Heart left ventricle (tissue), 16 donors: ENCODE measurements around the gene LRPAP1. TPM values are rescaled to one million over a fixed set of nuclear protein-coding genes. Genes with fewer than 3 reads are reported as not detected.
"Not testable (repeated sequence)": the region's sequence is repeated elsewhere in the genome, so short reads cannot be mapped to it uniquely, and the experiment has no call there.

Experiments used
- ATAC-seq, 4 donors: fragments of 200-7000 bp; cut with Tn5 transposase; one replicate each; pipeline ENCODE4 v1.9.1; 2020 to 2022; ENCODE audit warnings: moderate library complexity in 4 of 4, mild to moderate bottlenecking in 3 of 4, moderate number of reproducible peaks in 1 of 4
- DNase-seq, 5 donors: peaks; one replicate each; pipeline ENCODE4 v3.0.0-alpha.2; 2020
- H3K27ac ChIP-seq, 12 donors: fragments of 200-600 bp; sonication (generic) in 4 of 12; one replicate each; pipeline versions ENCODE4 v1.5.0 to v1.8.0; 2016 to 2022; ENCODE audit warnings: mild to moderate bottlenecking in 2 of 12
- H3K27me3 ChIP-seq, 9 donors: fragments of 200-600 bp; sonication (generic) in 2 of 9; one replicate each; pipeline versions ENCODE4 v1.5.1 to v1.8.0; 2016 to 2022; ENCODE audit warnings: mild to moderate bottlenecking in 3 of 9
- H3K36me3 ChIP-seq, 9 donors: fragments of 200-600 bp; sonication (generic) in 2 of 9; one replicate each; pipeline versions ENCODE4 v1.5.0 to v1.8.0; 2018 to 2022; ENCODE audit warnings: mild to moderate bottlenecking in 2 of 9
- H3K4me1 ChIP-seq, 12 donors: fragments of 200-600 bp; sonication (generic) in 4 of 12; one replicate each; pipeline versions ENCODE4 v1.5.0 to v1.8.0; 2016 to 2022; ENCODE audit warnings: mild to moderate bottlenecking in 3 of 12
- H3K4me3 ChIP-seq, 12 donors: fragments of 200-600 bp; sonication (generic) in 4 of 12; one replicate each; pipeline versions ENCODE4 v1.5.0 to v1.8.0; 2017 to 2022; ENCODE audit warnings: mild to moderate bottlenecking in 9 of 12, moderate library complexity in 4 of 12
- H3K9me3 ChIP-seq, 12 donors: fragments of 200-600 bp; sonication (generic) in 4 of 12; one replicate each; pipeline versions ENCODE4 v1.5.0 to v1.8.0; 2016 to 2022; ENCODE audit warnings: mild to moderate bottlenecking in 1 of 12
- CTCF ChIP-seq, 12 donors: fragments of 200-600 bp; sonication (generic) in 4 of 12; IDR thresholded peaks; one replicate each; pipeline versions ENCODE4 v1.5.0 to v1.8.0; 2018 to 2022; ENCODE audit warnings: antibody characterized with exemption in 12 of 12, mild to moderate bottlenecking in 5 of 12
- POLR2A ChIP-seq, 2 donors: fragments of 450-650 bp; IDR thresholded peaks; one replicate each; pipeline ENCODE4 v1.6.1; 2017; ENCODE audit warnings: antibody characterized with exemption in 2 of 2, mild to moderate bottlenecking in 2 of 2, moderate library complexity in 2 of 2
- WGBS, 4 donors: extraction: QIAGEN DNeasy Blood & Tissue Kit in 2 of 4; methylation state at CpG; one replicate each; pipeline versions ENCODE4 v1.1.5 to v1.1.7; 2013 to 2018; 5-methylcytosine and 5-hydroxymethylcytosine counted together
- intact Hi-C, 10 donors: fragments of 100-400 bp; cut with DNase I; formaldehyde crosslinking; loops; one replicate each; pipeline versions ENCODE4 v1.11.1 to v1.14.2; 2022
- long read RNA-seq, 3 donors: library from polyadenylated mRNA; unstranded; transcript quantifications; one replicate each; pipeline ENCODE4 v2.0.0, GENCODE V29; 2020 to 2021
- polyA plus RNA-seq, 2 donors: library from polyadenylated mRNA; stranded (reverse); fragments of 200-250 nt; gene quantifications; one replicate each; pipeline ENCODE4 v1.2.3, GENCODE V29; 2013
- total RNA-seq, 9 donors: library from RNA; depleted of rRNA in 2 of 9; stranded (reverse); fragments of >200 nt in 2 of 9; fragmentation: NEBNext Ultra II Directional in 3 of 9; extraction: Animal tissue kit (Norgen Biotek cat#: 25700) in 3 of 9; gene quantifications; one replicate each; pipeline versions ENCODE4 v1.1.0 to v1.2.4, GENCODE V29; 2016 to 2023
- donor health status: ischemic (EF 13 %, LVEDD 7.1; RV severe dilation, severe dysfunction).
- donor health status: healthy with polysubstance abuse.
- donor health status: DM: no; HTN: yes; CAD: no.
- donor health status: DM: no; HTN: no; CAD: no.
- donor health status: ischemic (EF 25% LVEDD 6.9; RV normal size, moderate dysfunction).
- donor health status: ischemic (EF 25% LVEDD 5.7; RV mildly dilated, moderate dysfunction).
- donor health status: healthy.
- donor health status: DM: yes; HTN: yes; CAD: no.
- donor health status: ischemic (EF 35%, LVEDD 5.7; RV mildly dilated, moderate dysfunction).
- donor health status: nonischemic (EF 11% LVEDD 7.7; RV severe dilation, severe dysfunction).
- donor health status: DM: yes; HTN: yes; CAD: no.
- donor health status: PGD.
- donor health status: ischemic (EF 29% LVEDD 5.4; RV normal size, mild dysfunction).
- donor health status: nonischemic (EF 23%, LVEDD 6.1; RV moderate dilation, normal function).

Gene LRPAP1
- 100 to 1,000 TPM; 221 to 389 (median 283) TPM for total RNA-seq
- 100 to 1,000 TPM; 105 to 322 TPM for polyA plus RNA-seq
- long read RNA-seq, donor 1, full-length matches to known transcripts = 888 of 965 reads
- long read RNA-seq, donor 1, partial matches to known transcripts = 49 of 965 reads
- long read RNA-seq, donor 1, other reads (novel, unspliced or antisense) = 28 of 965 reads
- long read RNA-seq, donor 2, full-length matches to known transcripts = 2,759 of 2,888 reads
- long read RNA-seq, donor 2, partial matches to known transcripts = 53 of 2,888 reads
- long read RNA-seq, donor 2, other reads (novel, unspliced or antisense) = 76 of 2,888 reads
- long read RNA-seq, donor 3, full-length matches to known transcripts = 596 of 653 reads
- long read RNA-seq, donor 3, partial matches to known transcripts = 37 of 653 reads
- long read RNA-seq, donor 3, other reads (novel, unspliced or antisense) = 20 of 653 reads

- Histone ChIP-seq H3K27me3 (no peaks in the 10 kb centered on the region), H3K36me3 (peaks cover 0 to 18% (median 11%) of the 10 kb centered on the region in 9 donors), H3K27ac (peak within 1 kb of the TSS in 11 of 12 donors; percentile 51 to 84 (median 77)), H3K9me3 (no peaks in the 10 kb centered on the region), H3K4me1 (peaks cover 0 to 40% (median 23%) of the 10 kb centered on the region in 12 donors), H3K4me3 (peak within 1 kb of the TSS; percentile 66 to 97 (median 86))
- TF ChIP-seq POLR2A (IDR thresholded peaks at IDR 0.05) (peak; percentile 78 to 97), CTCF (IDR thresholded peaks at IDR 0.05) (peak in 2 of 12 donors; percentile 6 to 11)
- WGBS, 4 donors = 0 to 2% (median 0%) methylated on average over 20 to 84 of the region's 84 CpGs
- DNase-seq = peak; percentile 92 to 97 (median 94)
- intact Hi-C loops = loop anchor here in 1 of 10 donors (1.0 kb wide), 1 partner anchor 48 kb away; no protein-coding TSS in a partner anchor
- peak; percentile 89 to 94 (median 93) for ATAC-seq
Measured at GRCh38 chr4:3531879-3532750, at the start of gene LRPAP1. TSS of gene LRPAP1 (minus strand) at chr4:3532422. CDS start at chr4:3532412, 10 bp downstream.

- H3K4me3 ChIP-seq, H3K4me1 ChIP-seq, H3K36me3 ChIP-seq, intact Hi-C loops, H3K27me3 ChIP-seq, H3K27ac ChIP-seq, H3K9me3 ChIP-seq: not testable (repeated sequence)
- 81 to 92% (median 90%) methylated on average over 9 to 15 of the region's 15 CpGs for WGBS, 4 donors
- ATAC-seq (peak in 1 of 4 donors; percentile 28), DNase-seq (peak in 1 of 5 donors; percentile 59)
Measured at GRCh38 chr4:3581334-3582090, 49.3 kb upstream of the LRPAP1 start.

GRCh38 chr4:3580859-3581258 is 48.6 kb upstream of the LRPAP1 start:
- H3K27me3 ChIP-seq, H3K4me3 ChIP-seq, H3K4me1 ChIP-seq, intact Hi-C loops, H3K36me3 ChIP-seq, H3K9me3 ChIP-seq, ATAC-seq, H3K27ac ChIP-seq: not testable (repeated sequence)
- 82 to 93% (median 90%) methylated on average over 5 to 9 of the region's 9 CpGs for WGBS, 4 donors
- peak in 1 of 5 donors; percentile 29 for DNase-seq

- H3K4me3 ChIP-seq, H3K27ac ChIP-seq, DNase-seq, H3K4me1 ChIP-seq, H3K36me3 ChIP-seq, ATAC-seq, H3K9me3 ChIP-seq, H3K27me3 ChIP-seq: not testable (repeated sequence)
- WGBS, 4 donors = 65 to 91% (median 79%) methylated on average over 3 to 4 of the region's 4 CpGs
- intact Hi-C loops = loop anchor here in 1 of 10 donors (10.0 kb wide), 1 partner anchor 296 kb away; no protein-coding TSS in a partner anchor
Measured at GRCh38 chr4:3578527-3579144, 46.4 kb upstream of the LRPAP1 start.

GRCh38 chr4:3578052-3578451 is 45.8 kb upstream of the LRPAP1 start:
- intact Hi-C loops = loop anchor here in 1 of 10 donors (10.0 kb wide), 1 partner anchor 297 kb away; no protein-coding TSS in a partner anchor
- not testable (repeated sequence) for H3K36me3 ChIP-seq, ATAC-seq, H3K4me1 ChIP-seq, H3K4me3 ChIP-seq, DNase-seq, H3K27ac ChIP-seq, H3K9me3 ChIP-seq, H3K27me3 ChIP-seq
- 80 to 90% (median 88%) methylated on average over 3 of the region's 3 CpGs for WGBS, 4 donors

- H3K27ac ChIP-seq, H3K36me3 ChIP-seq, H3K9me3 ChIP-seq, H3K4me1 ChIP-seq, H3K27me3 ChIP-seq, H3K4me3 ChIP-seq: not testable (repeated sequence)
- 51 to 62% (median 58%) methylated on average over 6 to 11 of the region's 11 CpGs for WGBS, 4 donors
- peak in 3 of 5 donors; percentile 34 to 49 (median 40) for DNase-seq
- peak in 2 of 4 donors; percentile 28 to 66 for ATAC-seq
- intact Hi-C loops = loop anchor here in 1 of 10 donors (10.0 kb wide), 1 partner anchor 297 kb away; no protein-coding TSS in a partner anchor
Measured at GRCh38 chr4:3577208-3577892, 45.1 kb upstream of the LRPAP1 start.

GRCh38 chr4:3576533-3577207 is 44.4 kb upstream of the LRPAP1 start:
- peak in 1 of 5 donors; percentile 27 for DNase-seq
- H3K4me3 ChIP-seq, H3K9me3 ChIP-seq, H3K27me3 ChIP-seq, H3K36me3 ChIP-seq, H3K27ac ChIP-seq, ATAC-seq, H3K4me1 ChIP-seq: not testable (repeated sequence)
- 82 to 88% (median 86%) methylated on average over 9 to 21 of the region's 21 CpGs; no CpG with 5 or more reads in 1 of the 4 donors for WGBS, 4 donors
- intact Hi-C loops = loop anchor here in 1 of 10 donors (10.0 kb wide), 1 partner anchor 298 kb away; no protein-coding TSS in a partner anchor
